A673 (cell line): ENCODE measurements around the gene TMEM92. TPM values are rescaled to one million over a fixed set of nuclear protein-coding genes. Genes with fewer than 3 reads are reported as not detected.

Source experiments
- BruUV-seq: library from RNA; stranded (reverse); fragments of 400-500 nt; replicated peaks from 2 replicates; lab custom pipeline; 2021; lab: Mats Ljungman, UMichigan
- CTCF ChIA-PET: fragments of 300-600 bp; sonication (Branson Sonifier 250); formaldehyde crosslinking; loops from one replicate; lab custom pipeline; 2022; ENCODE audit warnings: antibody characterized with exemption; lab: Charles Lee
- POLR2A ChIA-PET: fragments of 300-600 bp; sonication (Branson Sonifier 250); formaldehyde crosslinking; loops from one replicate; lab custom pipeline; 2022; ENCODE audit warnings: antibody characterized with exemption; ENCODE audit not compliant: low non-redundant PET; lab: Charles Lee
- DNase-seq: peaks from one replicate; pipeline ENCODE4 v3.0.0-alpha.2; 2015; ENCODE audit warnings: low spot score
- H3K27ac ChIP-seq: fragments of 200-600 bp; sonication (generic); 2 replicates; pipeline ENCODE4 v1.5.1; 2016; ENCODE audit warnings: mixed run types, low read depth, mild to moderate bottlenecking, mixed read lengths, antibody characterized with exemption, low read length; ENCODE audit not compliant: poor library complexity, severe bottlenecking
- H3K27me3 ChIP-seq: fragments of 200-600 bp; sonication (generic); replicated peaks from 2 replicates; pipeline ENCODE4 v1.6.1; 2017; ENCODE audit warnings: mixed run types, low read depth, mild to moderate bottlenecking, mixed read lengths, antibody characterized with exemption, low read length; ENCODE audit not compliant: insufficient read depth, poor library complexity
- H3K36me3 ChIP-seq: fragments of 200-600 bp; sonication (generic); 2 replicates; pipeline ENCODE4 v1.6.1; 2016; ENCODE audit warnings: mixed run types, mild to moderate bottlenecking, mixed read lengths, antibody characterized with exemption, low read length; ENCODE audit not compliant: insufficient read depth, poor library complexity, severe bottlenecking
- H3K4me1 ChIP-seq: fragments of 200-600 bp; sonication (generic); 2 replicates; pipeline ENCODE4 v1.6.1; 2017; ENCODE audit warnings: mixed run types, mild to moderate bottlenecking, mixed read lengths, antibody characterized with exemption, low read length; ENCODE audit not compliant: insufficient read depth, poor library complexity, severe bottlenecking
- H3K4me3 ChIP-seq: fragments of 200-600 bp; sonication (generic); 2 replicates; pipeline ENCODE4 v1.5.1; 2016; ENCODE audit warnings: low read depth, mixed run types, mild to moderate bottlenecking, mixed read lengths, low read length; ENCODE audit not compliant: poor library complexity, severe bottlenecking
- H3K9me3 ChIP-seq: fragments of 200-600 bp; sonication (generic); 2 replicates; pipeline ENCODE4 v1.6.1; 2016; ENCODE audit warnings: mixed run types, low read depth, mild to moderate bottlenecking, mixed read lengths, antibody characterized with exemption, low read length; ENCODE audit not compliant: poor library complexity, severe bottlenecking
- CTCF ChIP-seq: fragments of 300-800, 200-600 bp; sonication (generic); conservative IDR thresholded peaks from 2 replicates; pipeline ENCODE4 v1.5.1; 2017; ENCODE audit warnings: low read depth, mild to moderate bottlenecking, antibody characterized with exemption, low read length, moderate library complexity, mixed read lengths
- EZH2 ChIP-seq: fragments of 200-600 bp; sonication (generic); IDR thresholded peaks from 2 replicates; pipeline ENCODE4 v1.6.1; 2017; ENCODE audit warnings: borderline replicate concordance, low read depth, mild to moderate bottlenecking, mixed read lengths, antibody characterized with exemption, low read length; ENCODE audit not compliant: poor library complexity, severe bottlenecking
- intact Hi-C: fragments of 100-400 bp; cut with micrococcal nuclease; formaldehyde crosslinking; loops from one replicate; pipeline ENCODE4 v1.10.0; 2022; ENCODE audit not compliant: unreplicated experiment
- total RNA-seq: library from RNA; stranded (reverse); gene quantifications from 2 replicates; pipeline ENCODE4 v1.2.3, GENCODE V29; 2021

The TMEM92 gene
- total RNA-seq, 1 experiment from 2014 or later, result 0.19 TPM

GRCh38 chr17:50279639-50280038, 5.4 kb downstream of the TMEM92 start:
- TF ChIP-seq EZH2 (no peak), CTCF (no peak)
- POLR2A ChIA-PET, result no interaction called here
- intact Hi-C loops, result no loop called here

GRCh38 chr17:50280068-50280467, 5.8 kb downstream of the TMEM92 start:
- POLR2A ChIA-PET, result no interaction called here
- H3K4me3 ChIP-seq, result no peak overlapping the region
- peaks cover 22% of the 10 kb centered on the region for H3K4me1 ChIP-seq
- intact Hi-C loops, result no loop called here
- no peak overlapping the region for H3K27ac ChIP-seq
- H3K27me3 ChIP-seq, result no peaks in the 10 kb centered on the region
- TF ChIP-seq CTCF (no peak), EZH2 (no peak)
- CTCF ChIA-PET, result interaction anchor here (0.6 kb wide), 1 partner anchor 18 kb away, joined by 7 read pairs; no protein-coding TSS in a partner anchor
- no peaks in the 10 kb centered on the region for H3K36me3 ChIP-seq
- no peaks in the 10 kb centered on the region for H3K9me3 ChIP-seq
- peak; percentile 89 for DNase-seq
- no TSS peak for BruUV-seq

More at GRCh38 chr17:50279639-50280038, 5.4 kb downstream of the TMEM92 start:
- Histone ChIP-seq H3K27me3 (no peaks in the 10 kb centered on the region), H3K4me3 (no peak overlapping the region), H3K27ac (peak overlapping the region; percentile 45), H3K9me3 (no peaks in the 10 kb centered on the region), H3K4me1 (peaks cover 22% of the 10 kb centered on the region), H3K36me3 (no peaks in the 10 kb centered on the region)
- DNase-seq, result no peak
- no TSS peak for BruUV-seq
- CTCF ChIA-PET, result interaction anchor here (0.6 kb wide), 1 partner anchor 18 kb away, joined by 7 read pairs; no protein-coding TSS in a partner anchor

- H3K9me3 ChIP-seq, result no peaks in the 10 kb centered on the region
- POLR2A ChIA-PET, result no interaction called here
- intact Hi-C loops, result no loop called here
Observed at GRCh38 chr17:50280801-50281441, 6.7 kb downstream of the TMEM92 start.

More at GRCh38 chr17:50280801-50281441, 6.7 kb downstream of the TMEM92 start:
- no peak for DNase-seq
- no peak overlapping the region for H3K27ac ChIP-seq
- CTCF ChIA-PET, result no interaction called here
- no peaks in the 10 kb centered on the region for H3K36me3 ChIP-seq
- no TSS peak for BruUV-seq
- H3K4me3 ChIP-seq, result no peak overlapping the region
- H3K4me1 ChIP-seq, result peaks cover 23% of the 10 kb centered on the region
- TF ChIP-seq EZH2 (no peak), CTCF (no peak)
- no peaks in the 10 kb centered on the region for H3K27me3 ChIP-seq
